NB4 (cell line): ENCODE data around the gene CCDC57.

ENCODE experiments used
- CTCF ChIP-seq: IDR thresholded peaks from one replicate; pipeline ENCODE4 v1.5.1; 2012; ENCODE audit warnings: low read depth, low read length
- MAX ChIP-seq: IDR thresholded peaks from 2 replicates; pipeline ENCODE4 v1.6.1; 2011; ENCODE audit warnings: low read depth, low read length
- MYC ChIP-seq: IDR thresholded peaks from 2 replicates; pipeline ENCODE4 v1.6.1; 2011; ENCODE audit warnings: low read depth, low read length
- POLR2A ChIP-seq: IDR thresholded peaks from 2 replicates; pipeline ENCODE4 v1.6.1; 2011; ENCODE audit warnings: mild to moderate bottlenecking; ENCODE audit not compliant: insufficient read length; ENCODE audit errors: extremely low read depth

- TF ChIP-seq CTCF, result no peak
- no peak for TF ChIP-seq POLR2A
- TF ChIP-seq MAX, result no peak
- no peak for TF ChIP-seq MYC
These were observed 45.6 kb downstream of the CCDC57 start for GRCh38 chr17:82167028-82167427.
